Panc1 (cell line): ENCODE results near the gene MICAL2.

Source experiments
- SIN3A ChIP-seq: IDR thresholded peaks from 2 replicates; pipeline ENCODE4 v1.6.1; 2012; ENCODE audit warnings: low read depth, mild to moderate bottlenecking, low read length, moderate library complexity, borderline replicate concordance; ENCODE audit not compliant: insufficient read depth
- TCF7L2 ChIP-seq: IDR thresholded peaks from 2 replicates; pipeline ENCODE4 v1.6.1; 2011; ENCODE audit warnings: mild to moderate bottlenecking, low read depth, low read length, inconsistent platforms
- TF ChIP-seq, protein P1 (sequence below): fragments of 450-650 bp; IDR thresholded peaks from 2 replicates; pipeline ENCODE4 v1.5.1; 2017; ENCODE audit warnings: mild to moderate bottlenecking

DNA sequence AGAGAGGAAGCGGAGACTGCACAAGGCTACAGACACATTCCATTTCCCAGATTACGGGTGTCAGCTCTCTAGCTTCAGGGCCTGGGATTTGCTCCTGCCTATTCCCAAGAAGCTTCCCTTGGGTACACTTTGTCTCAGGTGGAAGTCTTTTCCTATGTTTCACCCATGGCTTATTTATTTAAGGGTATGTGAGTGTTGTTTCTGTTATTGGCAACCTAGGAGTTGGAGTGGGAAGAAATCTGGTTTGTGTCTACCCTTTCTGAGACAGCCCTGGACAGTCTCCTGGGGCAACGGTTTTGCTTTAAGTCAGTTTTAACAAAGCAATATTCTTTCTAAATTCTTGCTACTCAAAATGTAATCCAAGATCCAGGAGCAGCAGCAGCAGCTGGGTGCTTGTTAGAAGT, 127.0 kb downstream of the MICAL2 start:
- TF ChIP-seq, protein P1, sequence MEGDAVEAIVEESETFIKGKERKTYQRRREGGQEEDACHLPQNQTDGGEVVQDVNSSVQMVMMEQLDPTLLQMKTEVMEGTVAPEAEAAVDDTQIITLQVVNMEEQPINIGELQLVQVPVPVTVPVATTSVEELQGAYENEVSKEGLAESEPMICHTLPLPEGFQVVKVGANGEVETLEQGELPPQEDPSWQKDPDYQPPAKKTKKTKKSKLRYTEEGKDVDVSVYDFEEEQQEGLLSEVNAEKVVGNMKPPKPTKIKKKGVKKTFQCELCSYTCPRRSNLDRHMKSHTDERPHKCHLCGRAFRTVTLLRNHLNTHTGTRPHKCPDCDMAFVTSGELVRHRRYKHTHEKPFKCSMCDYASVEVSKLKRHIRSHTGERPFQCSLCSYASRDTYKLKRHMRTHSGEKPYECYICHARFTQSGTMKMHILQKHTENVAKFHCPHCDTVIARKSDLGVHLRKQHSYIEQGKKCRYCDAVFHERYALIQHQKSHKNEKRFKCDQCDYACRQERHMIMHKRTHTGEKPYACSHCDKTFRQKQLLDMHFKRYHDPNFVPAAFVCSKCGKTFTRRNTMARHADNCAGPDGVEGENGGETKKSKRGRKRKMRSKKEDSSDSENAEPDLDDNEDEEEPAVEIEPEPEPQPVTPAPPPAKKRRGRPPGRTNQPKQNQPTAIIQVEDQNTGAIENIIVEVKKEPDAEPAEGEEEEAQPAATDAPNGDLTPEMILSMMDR, result no peak
- no peak for TF ChIP-seq TCF7L2
- no peak for TF ChIP-seq SIN3A
